K562 (cell line): Measurements from ENCODE around the gene PLD6. TPM values are rescaled to one million over a fixed set of nuclear protein-coding genes. Genes with fewer than 3 reads are reported as not detected.

Experiments used
- ATAC-seq: fragments of 200-7000 bp; cut with Tn5 transposase; 3 replicates; pipeline ENCODE4 v1.9.1; 2020; ENCODE audit warnings: moderate library complexity
- BruUV-seq: library from RNA; stranded (reverse); fragments of 400-500 nt; replicated peaks from 2 replicates; lab custom pipeline; 2021; lab: Mats Ljungman, UMichigan
- CTCF ChIA-PET: fragments of 300-600 bp; formaldehyde crosslinking; extraction: SDS; loops from one replicate; lab custom pipeline; 2021; ENCODE audit warnings: low intra/inter-chr PET ratio; lab: Yijun Ruan, JAX
- POLR2A ChIA-PET: fragments of 300-600, 350-650 bp; sonication (Branson Sonifier 250); formaldehyde crosslinking; extraction: SDS; loops from one replicate; lab custom pipeline; 2021; ENCODE audit warnings: antibody characterized with exemption, inconsistent platforms; lab: Yijun Ruan, JAX
- DNase-seq, 4 experiments: peaks; one replicate each; pipeline versions ENCODE4 v3.0.0 to v3.0.0-alpha.2; 2011 to 2018; ENCODE audit warnings: low spot score in 3 of 4, mixed read lengths in 3 of 4; ENCODE audit errors: extremely low read depth in 1 of 4
- FAIRE-seq: peaks from 2 replicates; lab custom pipeline; 2011; peaks lifted over from hg19 to GRCh38; lab: Jason Lieb, UNC
- H2AFZ ChIP-seq: 2 replicates; pipeline ENCODE4 v1.6.0; 2011; ENCODE audit warnings: low read depth, low read length, control low read depth, inconsistent platforms
- H3K27ac ChIP-seq: fragments of 200-600 bp; 3 replicates; pipeline ENCODE4 v1.8.0; 2011; ENCODE audit warnings: low read depth, mild to moderate bottlenecking, control low read depth, inconsistent platforms, low read length, moderate library complexity, mixed read lengths; ENCODE audit errors: extremely low read depth
- H3K27me3 ChIP-seq, 2 experiments: fragments of 300-600 bp in 1 of 2; 2 replicates in 1 of 2; 3 replicates in 1 of 2; pipeline versions ENCODE4 v1.6.0 to v1.8.0; 2011; ENCODE audit warnings: inconsistent platforms in 2 of 2, low read length in 2 of 2, mild to moderate bottlenecking in 1 of 2, mixed read lengths in 1 of 2, moderate library complexity in 1 of 2; ENCODE audit not compliant: control insufficient read depth in 2 of 2, insufficient read depth in 2 of 2
- H3K36me3 ChIP-seq: fragments of 300-600 bp; 3 replicates; pipeline ENCODE4 v1.8.0; 2011; ENCODE audit warnings: mild to moderate bottlenecking, low read length, inconsistent platforms; ENCODE audit not compliant: control insufficient read depth, insufficient read depth
- H3K4me1 ChIP-seq, 2 experiments: fragments of 200-600 bp in 1 of 2; replicated peaks in 1 of 2; 2 replicates in 1 of 2; 3 replicates in 1 of 2; pipeline versions ENCODE4 v1.5.1 to v1.8.0; 2011; ENCODE audit warnings: inconsistent platforms in 2 of 2, low read length in 2 of 2, mild to moderate bottlenecking in 1 of 2, mixed read lengths in 1 of 2, moderate library complexity in 1 of 2; ENCODE audit not compliant: control insufficient read depth in 2 of 2, insufficient read depth in 2 of 2
- H3K4me2 ChIP-seq: 2 replicates; pipeline ENCODE4 v1.6.1; 2011; ENCODE audit warnings: low read length, control low read depth, inconsistent platforms, mixed read lengths; ENCODE audit not compliant: insufficient read depth
- H3K4me3 ChIP-seq: fragments of 200-600 bp; sonication (generic), shearing (Covaris generic); 2 replicates; pipeline ENCODE4 v1.5.1; 2016; ENCODE audit warnings: control low read depth, inconsistent platforms
- H3K79me2 ChIP-seq: fragments of 200-600 bp; 3 replicates; pipeline ENCODE4 v1.8.0; 2011; ENCODE audit warnings: low read length, inconsistent platforms; ENCODE audit not compliant: control insufficient read depth, insufficient read depth
- H3K9ac ChIP-seq, 2 experiments: 2 replicates each; pipeline versions ENCODE4 v1.6.0 to v1.6.1; 2011; ENCODE audit warnings: low read depth in 2 of 2, low read length in 2 of 2, control low read depth in 1 of 2, inconsistent platforms in 1 of 2, mild to moderate bottlenecking in 1 of 2, mixed read lengths in 1 of 2; ENCODE audit not compliant: insufficient read depth in 1 of 2
- H3K9me1 ChIP-seq: one replicate; pipeline ENCODE4 v1.6.0; 2011; ENCODE audit warnings: inconsistent platforms, mild to moderate bottlenecking, low read length, moderate library complexity; ENCODE audit not compliant: control insufficient read depth, insufficient read depth
- H3K9me3 ChIP-seq: replicated peaks from 2 replicates; pipeline ENCODE4 v1.5.1; 2011; ENCODE audit warnings: low read depth, low read length, inconsistent platforms; ENCODE audit not compliant: control insufficient read depth, insufficient read depth
- H4K20me1 ChIP-seq: replicated peaks from 2 replicates; pipeline ENCODE4 v1.6.1; 2011; ENCODE audit warnings: low read length, inconsistent platforms, mixed read lengths; ENCODE audit not compliant: control insufficient read depth, insufficient read depth
- C11orf30 ChIP-seq: fragments of 450-650 bp; IDR thresholded peaks from 2 replicates; pipeline ENCODE4 v1.6.1; 2016; ENCODE audit warnings: low read depth, mild to moderate bottlenecking
- HEY1 ChIP-seq: fragments of 250-450 bp; sonication (Bioruptor Pico); IDR thresholded peaks from 2 replicates; pipeline ENCODE4 v1.5.0; 2020; ENCODE audit warnings: mild to moderate bottlenecking, moderate library complexity, borderline replicate concordance
- KLF13 ChIP-seq: fragments of 450-650 bp; IDR thresholded peaks from 2 replicates; pipeline ENCODE4 v1.6.1; 2016; ENCODE audit warnings: missing genetic modification characterization, low read depth, mild to moderate bottlenecking, missing compliant biosample characterization, moderate library complexity, borderline replicate concordance
- L3MBTL2 ChIP-seq: fragments of 450-650 bp; IDR thresholded peaks from 2 replicates; pipeline ENCODE4 v1.6.1; 2016; ENCODE audit warnings: mild to moderate bottlenecking, moderate library complexity
- MED1 ChIP-seq: sonication (generic); formaldehyde crosslinking; IDR thresholded peaks from 2 replicates; pipeline ENCODE4 v1.8.1; 2023; ENCODE audit warnings: missing genetic modification reagents, borderline replicate concordance
- NKRF ChIP-seq: fragments of 450-650 bp; IDR thresholded peaks from 2 replicates; pipeline ENCODE4 v1.6.1; 2016; ENCODE audit warnings: borderline replicate concordance
- RBBP5 ChIP-seq: fragments of 200-600 bp; sonication (generic); IDR thresholded peaks from 2 replicates; pipeline ENCODE4 v1.6.1; 2012; ENCODE audit warnings: borderline replicate concordance, mild to moderate bottlenecking, low read length, control low read depth, inconsistent platforms; ENCODE audit not compliant: insufficient read depth, poor library complexity, severe bottlenecking
- ZBTB26 ChIP-seq: fragments of 450-650 bp; formaldehyde crosslinking; IDR thresholded peaks from 2 replicates; pipeline ENCODE4 v1.4.0; 2022; ENCODE audit warnings: missing genetic modification characterization
- ZEB2 ChIP-seq: fragments of 450-650 bp; IDR thresholded peaks from 2 replicates; pipeline ENCODE4 v1.6.1; 2016
- ZMIZ1 ChIP-seq, 2 experiments: fragments of 150-350 bp in 1 of 2; IDR thresholded peaks; 2 replicates each; pipeline ENCODE4 v1.6.1; 2012 to 2016; ENCODE audit warnings: low read depth in 2 of 2, low read length in 2 of 2, mild to moderate bottlenecking in 1 of 2, moderate library complexity in 1 of 2
- ZNF134 ChIP-seq: fragments of 250-450 bp; sonication (Bioruptor Pico); conservative IDR thresholded peaks from 2 replicates; pipeline ENCODE4 v1.4.0; 2020
- ZNF764 ChIP-seq: fragments of 250-450 bp; sonication (Bioruptor Pico); IDR thresholded peaks from 2 replicates; pipeline ENCODE4 v1.4.0; 2020; ENCODE audit warnings: low read depth, mild to moderate bottlenecking, moderate library complexity
- WGBS: fragments of 100-300 bp; shearing (Covaris generic); methylation state at CpG from one replicate; pipeline ENCODE4 v1.1.6; 2016; ENCODE audit warnings: low coverage, mixed read lengths; ENCODE audit not compliant: insufficient coverage; ENCODE audit errors: missing lambda C conversion rate; 5-methylcytosine and 5-hydroxymethylcytosine counted together
- in situ Hi-C: fragments of 300-500 bp; cut with MboI; formaldehyde crosslinking; loops from 4 replicates; pipeline ENCODE4 v1.15.0; 2018; ENCODE audit warnings: inconsistent platforms, mixed read lengths
- intact Hi-C: fragments of 100-400 bp; cut with micrococcal nuclease; formaldehyde crosslinking; loops from 2 replicates; pipeline ENCODE4 v1.14.2; 2022
- polyA plus RNA-seq, 8 experiments: library from polyadenylated mRNA; depleted of rRNA in 4 of 8; stranded (reverse) in 5 of 8; unstranded in 3 of 8; fragments of >200 nt; fragmentation: Nextera tagmentation in 2 of 8; fragmentation: Illumina TruSeq in 1 of 8; extraction: Ambion mirVana in 2 of 8; extraction: Trizol in 1 of 8; gene quantifications; 2 replicates each; pipeline versions ENCODE4 v1.2.1 to v1.2.3, GENCODE V29; 2011 to 2014; ENCODE audit warnings: inconsistent platforms in 1 of 8, missing spikeins in 1 of 8
- total RNA-seq, 7 experiments: library from RNA; depleted of rRNA in 6 of 7; stranded (reverse); fragments of >200 nt in 6 of 7; fragmentation: Illumina TruSeq in 2 of 7; extraction: Trizol in 2 of 7; gene quantifications; 2 replicates each; pipeline versions ENCODE4 v1.2.1 to v1.2.3, GENCODE V29; 2011 to 2021; ENCODE audit warnings: low replicate concordance in 1 of 7

PLD6 gene
- total and polyA plus RNA-seq, 9 of the 15 experiments (the other 6 are each of a cell fraction or from before 2014, with no cell fraction given): 3.6 to 15.6 (median 10.0) TPM

GRCh38 chr17:17157041-17157440 is 49.1 kb downstream of the PLD6 start:
- CTCF ChIA-PET: no interaction called here

More at GRCh38 chr17:17157041-17157440, 49.1 kb downstream of the PLD6 start:
- no peak overlapping the region for H2AFZ ChIP-seq
- no peaks in the 10 kb centered on the region for H3K9me1 ChIP-seq
- H3K4me3 ChIP-seq: no peak overlapping the region
- no peaks in the 10 kb centered on the region for H3K27me3 ChIP-seq
- 78% methylated on average over 6 of the region's 6 CpGs for WGBS
- H3K36me3 ChIP-seq: peaks cover 45% of the 10 kb centered on the region; the same call in 2 of the 3 replicates
- no peaks in the 10 kb centered on the region for H4K20me1 ChIP-seq
- H3K79me2 ChIP-seq: no peaks in the 10 kb centered on the region
- POLR2A ChIA-PET: no interaction called here
- no peak for DNase-seq
- H3K4me1 ChIP-seq: no peaks in the 10 kb centered on the region; a peak in 1 of 5 replicates
- H3K9ac ChIP-seq: no peak overlapping the region
- no peaks in the 10 kb centered on the region for H3K9me3 ChIP-seq
- intact Hi-C loops (no loop called here), in situ Hi-C loops (no loop called here)
- BruUV-seq: no TSS peak
- H3K27ac ChIP-seq: no peak overlapping the region
- H3K4me2 ChIP-seq: no peak overlapping the region
- no peak for FAIRE-seq
- TF ChIP-seq HEY1: no peak
- TF ChIP-seq ZNF764: no peak
- TF ChIP-seq C11orf30: no peak
- no peak for TF ChIP-seq ZEB2
- TF ChIP-seq RBBP5: no peak
- TF ChIP-seq L3MBTL2: no peak
- no peak for TF ChIP-seq ZMIZ1 (IDR thresholded peaks at IDR 0.05; ENCODE audit: low read depth in 2 of 2, low read length in 2 of 2)
- TF ChIP-seq NKRF: no peak
- no peak for TF ChIP-seq KLF13 (tag)
- no peak for TF ChIP-seq MED1 (CRISPR knock-in tag)
- TF ChIP-seq ZBTB26 (CRISPR knock-in tag): no peak
- TF ChIP-seq ZNF134 (CRISPR knock-in tag): no peak
- TF ChIP-seq, all 486 proteins: peak for 0
- ATAC-seq: no peak
